ENCODE results near the gene PTTG1IP. TPM values are rescaled to one million over a fixed set of nuclear protein-coding genes. Genes with fewer than 3 reads are reported as not detected.

Gene PTTG1IP
- total RNA-seq, 3 donors from 2014 or later (not counting 1 experiment from before 2014, with no cell fraction given), result 96.8 to 144 (median 126) TPM

GRCh38 chr21:44895859-44896258 is 22.4 kb upstream of the PTTG1IP start:
- Mint-ChIP-seq H3K4me1 (peaks cover 17 to 22% of the 10 kb centered on the region in 2 donors), H3K36me3 (no peaks in the 10 kb centered on the region), H3K27ac (no peak overlapping the region), H3K27me3 (ENCODE audit: low read depth in 2 of 2) (no peaks in the 10 kb centered on the region), H3K4me3 (no peak overlapping the region), H3K9me3 (no peaks in the 10 kb centered on the region)
- peaks cover 42% of the 10 kb centered on the region for H3K4me1 ChIP-seq (ENCODE audit: control insufficient read depth, insufficient read depth, low read length)
- H3K36me3 ChIP-seq (ENCODE audit: control insufficient read depth, insufficient read depth, low read length), result peaks cover 93% of the 10 kb centered on the region
- H3K27me3 ChIP-seq (ENCODE audit: control insufficient read depth, insufficient read depth, low read length), result no peaks in the 10 kb centered on the region
- no peak overlapping the region for H3K27ac ChIP-seq (ENCODE audit: low read length)
- ATAC-seq (no peak), DNase-seq (no peak)
- WGBS (ENCODE audit: insufficient coverage), result 95% methylated on average over 11 of the region's 11 CpGs
- no peaks in the 10 kb centered on the region for H3K9me3 ChIP-seq (ENCODE audit: control insufficient read depth, insufficient read depth, low read length)
- TF ChIP-seq CTCF (IDR thresholded peaks at IDR 0.05), result no peak
- H3K4me3 ChIP-seq (ENCODE audit: low read length), result no peak overlapping the region
- intact Hi-C loops (cut with micrococcal nuclease), result no loop called here

DNA sequence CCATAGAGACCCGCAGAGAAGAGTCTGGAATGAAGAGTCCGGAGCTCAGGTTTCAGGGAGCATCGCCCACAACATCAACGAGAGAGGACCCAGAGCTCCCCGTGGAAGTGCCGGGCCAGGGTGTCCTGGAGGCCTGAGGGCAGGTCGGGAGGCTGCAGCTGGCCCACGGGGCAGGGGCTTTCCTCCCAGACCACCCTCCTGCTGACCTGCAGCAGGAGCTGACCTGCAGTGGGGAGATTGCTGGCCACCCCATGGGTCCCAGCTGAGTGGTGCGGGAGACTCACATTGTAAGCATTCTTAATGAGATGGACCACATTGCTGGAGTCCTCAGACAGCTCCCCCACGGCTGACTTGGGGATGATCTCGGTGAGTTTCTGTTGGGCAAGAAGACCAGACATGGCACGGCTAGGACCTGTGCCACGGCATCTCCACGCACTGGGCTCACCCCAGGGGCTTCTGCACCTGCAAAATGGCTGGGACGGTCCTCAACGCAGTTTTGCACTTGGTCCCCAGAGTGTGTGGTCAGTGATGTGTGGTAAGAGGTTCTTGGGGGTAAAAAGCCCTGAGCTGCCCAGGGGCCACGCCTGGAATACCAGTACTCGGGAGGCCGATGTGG is 21.3 kb upstream of the PTTG1IP start:
- Mint-ChIP-seq H3K4me3 (no peak overlapping the region), H3K27ac (peak overlapping the region in 1 of 2 donors; percentile 76), H3K4me1 (peaks cover 17 to 19% of the 10 kb centered on the region in 2 donors), H3K36me3 (no peaks in the 10 kb centered on the region), H3K27me3 (ENCODE audit: low read depth in 2 of 2) (no peaks in the 10 kb centered on the region), H3K9me3 (no peaks in the 10 kb centered on the region)
- ATAC-seq (no peak), DNase-seq (no peak)
- no peak for TF ChIP-seq CTCF (IDR thresholded peaks at IDR 0.05)
- H3K27me3 ChIP-seq (ENCODE audit: control insufficient read depth, insufficient read depth, low read length), result no peaks in the 10 kb centered on the region
- H3K27ac ChIP-seq (ENCODE audit: low read length), result no peak overlapping the region
- WGBS (ENCODE audit: insufficient coverage), result 86% methylated on average over 17 of the region's 19 CpGs
- H3K36me3 ChIP-seq (ENCODE audit: control insufficient read depth, insufficient read depth, low read length), result peaks cover 93% of the 10 kb centered on the region
- intact Hi-C loops (cut with micrococcal nuclease), result loop anchor here (5.0 kb wide), 1 partner anchor 233 kb away; no protein-coding TSS in a partner anchor
- no peaks in the 10 kb centered on the region for H3K9me3 ChIP-seq (ENCODE audit: control insufficient read depth, insufficient read depth, low read length)
- H3K4me3 ChIP-seq (ENCODE audit: low read length), result no peak overlapping the region
- H3K4me1 ChIP-seq (ENCODE audit: control insufficient read depth, insufficient read depth, low read length), result peaks cover 42% of the 10 kb centered on the region

DNA sequence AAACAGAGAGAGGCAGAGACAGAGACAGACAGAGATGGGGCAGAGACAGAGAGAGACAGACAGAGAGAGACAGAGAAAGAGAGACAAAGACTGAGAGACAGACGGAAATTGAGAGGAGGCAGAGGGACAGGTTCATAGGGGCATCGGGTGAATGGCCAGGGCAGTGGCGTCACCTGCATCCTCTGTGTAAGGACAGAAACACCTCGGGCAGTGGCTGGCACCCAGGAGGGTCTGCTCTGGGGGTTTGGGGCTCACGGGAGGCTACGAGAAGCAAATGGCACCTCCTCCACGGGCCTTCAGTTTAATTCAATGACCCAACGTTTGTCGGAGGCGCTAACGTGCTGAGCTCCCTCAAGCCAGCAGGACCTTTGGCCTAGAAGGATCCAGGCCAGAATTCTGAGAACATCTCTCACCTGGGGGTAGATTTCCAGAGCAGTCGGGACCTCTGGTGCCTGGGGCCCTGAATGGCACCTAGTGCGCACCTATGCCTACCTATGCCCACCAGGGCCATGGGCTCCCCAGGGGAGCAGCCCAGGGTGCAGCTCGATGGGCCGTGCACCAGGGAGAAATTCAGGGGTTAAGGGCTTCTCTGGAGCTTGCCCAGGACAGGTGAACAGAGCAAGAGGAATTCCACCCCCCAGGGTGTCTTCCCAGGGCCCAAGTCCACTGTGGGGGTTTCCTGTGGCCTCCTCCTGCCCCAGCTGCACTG is 20.6 kb upstream of the PTTG1IP start:
- H3K4me3 Mint-ChIP-seq, result no peak overlapping the region
- Histone ChIP-seq H3K4me3 (ENCODE audit: low read length) (no peak overlapping the region), H3K9me3 (ENCODE audit: control insufficient read depth, insufficient read depth, low read length) (no peaks in the 10 kb centered on the region), H3K4me1 (ENCODE audit: control insufficient read depth, insufficient read depth, low read length) (peaks cover 42% of the 10 kb centered on the region), H3K36me3 (ENCODE audit: control insufficient read depth, insufficient read depth, low read length) (peaks cover 93% of the 10 kb centered on the region), H3K27ac (ENCODE audit: low read length) (no peak overlapping the region), H3K27me3 (ENCODE audit: control insufficient read depth, insufficient read depth, low read length) (no peaks in the 10 kb centered on the region)
- H3K27ac Mint-ChIP-seq, result peak overlapping the region; percentile 58 to 76
- no peaks in the 10 kb centered on the region for H3K9me3 Mint-ChIP-seq
- no peaks in the 10 kb centered on the region for H3K27me3 Mint-ChIP-seq (ENCODE audit: low read depth in 2 of 2)
- WGBS (ENCODE audit: insufficient coverage), result 92% methylated on average over 15 of the region's 15 CpGs
- DNase-seq (no peak), ATAC-seq (no peak)
- no peak for TF ChIP-seq CTCF (IDR thresholded peaks at IDR 0.05)
- intact Hi-C loops (cut with micrococcal nuclease), result loop anchor here (5.0 kb wide), 1 partner anchor 233 kb away; no protein-coding TSS in a partner anchor
- H3K4me1 Mint-ChIP-seq, result peaks cover 17 to 19% of the 10 kb centered on the region in 2 donors
- no peaks in the 10 kb centered on the region for H3K36me3 Mint-ChIP-seq

Data from natural killer cell (primary cell).